Gastrocnemius medialis (tissue), 4 donors: Measurements from ENCODE around the gene LAMA1.

Experiments
- POLR2A ChIP-seq, 2 donors: fragments of 450-650 bp; IDR thresholded peaks; one replicate each; pipeline ENCODE4 v1.6.1; 2017; ENCODE audit warnings: antibody characterized with exemption in 2 of 2, mild to moderate bottlenecking in 2 of 2, moderate library complexity in 2 of 2
- TF ChIP-seq, protein P1 (sequence below), 5 experiments: fragments of 450-650 bp in 3 of 5; fragments of 200-600 bp in 2 of 5; sonication (generic) in 2 of 5; IDR thresholded peaks in 4 of 5; conservative IDR thresholded peaks in 1 of 5; 1 replicate in 4 of 5; 2 replicates in 1 of 5; pipeline ENCODE4 v1.5.1; 2016 to 2019; ENCODE audit warnings: antibody characterized with exemption in 5 of 5, mild to moderate bottlenecking in 3 of 5, moderate library complexity in 3 of 5

DNA sequence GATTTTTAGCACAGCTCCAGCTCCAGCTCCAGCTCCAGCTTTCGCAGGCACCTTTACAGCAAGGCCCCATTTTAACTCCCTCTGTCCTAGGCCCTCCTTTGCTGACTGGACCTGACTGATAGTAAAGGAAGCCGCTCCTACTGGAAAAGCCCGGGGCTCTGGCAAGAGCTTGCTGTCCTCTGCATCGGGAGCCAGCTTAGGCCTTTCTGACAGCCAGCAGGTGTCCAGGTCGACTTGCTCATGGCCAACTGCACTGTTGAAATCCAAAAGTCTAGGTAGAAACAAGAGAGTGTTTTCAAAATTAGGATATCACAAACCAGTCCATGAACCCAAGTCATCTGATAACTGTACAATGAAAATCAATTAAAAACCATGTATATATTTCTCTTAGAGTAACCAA, 161.1 kb downstream of the LAMA1 start:
- TF ChIP-seq, protein P1, sequence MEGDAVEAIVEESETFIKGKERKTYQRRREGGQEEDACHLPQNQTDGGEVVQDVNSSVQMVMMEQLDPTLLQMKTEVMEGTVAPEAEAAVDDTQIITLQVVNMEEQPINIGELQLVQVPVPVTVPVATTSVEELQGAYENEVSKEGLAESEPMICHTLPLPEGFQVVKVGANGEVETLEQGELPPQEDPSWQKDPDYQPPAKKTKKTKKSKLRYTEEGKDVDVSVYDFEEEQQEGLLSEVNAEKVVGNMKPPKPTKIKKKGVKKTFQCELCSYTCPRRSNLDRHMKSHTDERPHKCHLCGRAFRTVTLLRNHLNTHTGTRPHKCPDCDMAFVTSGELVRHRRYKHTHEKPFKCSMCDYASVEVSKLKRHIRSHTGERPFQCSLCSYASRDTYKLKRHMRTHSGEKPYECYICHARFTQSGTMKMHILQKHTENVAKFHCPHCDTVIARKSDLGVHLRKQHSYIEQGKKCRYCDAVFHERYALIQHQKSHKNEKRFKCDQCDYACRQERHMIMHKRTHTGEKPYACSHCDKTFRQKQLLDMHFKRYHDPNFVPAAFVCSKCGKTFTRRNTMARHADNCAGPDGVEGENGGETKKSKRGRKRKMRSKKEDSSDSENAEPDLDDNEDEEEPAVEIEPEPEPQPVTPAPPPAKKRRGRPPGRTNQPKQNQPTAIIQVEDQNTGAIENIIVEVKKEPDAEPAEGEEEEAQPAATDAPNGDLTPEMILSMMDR (IDR thresholded peaks at IDR 0.05 in 4 of 5, conservative IDR thresholded peaks at IDR 0.05 in 1 of 5): no peak
- no peak for TF ChIP-seq POLR2A (IDR thresholded peaks at IDR 0.05)
